Measurements from ENCODE around the gene SLC43A1.
A peak's percentile ranks its signal among the peaks of the same experiment; 100 is the strongest.

Gene SLC43A1

GRCh38 chr11:57515332-57516060, at the start of gene SLC43A1:
TSS of gene SLC43A1 (minus strand) at chr11:57515702. CDS start at chr11:57514111, 1,591 bp downstream.
- no peak within 1 kb of the TSS for H3K27ac ChIP-seq (ENCODE audit: low read depth, low read length)
- H3K4me3 ChIP-seq (ENCODE audit: low read depth in 1 of 5, low read length in 5 of 5), result peak within 1 kb of the TSS; percentile 88 to 92 (median 90)
- peaks cover 4 to 29% (median 25%) of the 10 kb centered on the region in 5 donors for H3K4me1 ChIP-seq (ENCODE audit: control insufficient read depth in 5 of 5, insufficient read depth in 5 of 5, low read length in 5 of 5)
- H3K9ac ChIP-seq (ENCODE audit: low read length in 5 of 5), result peak within 1 kb of the TSS; percentile 43 to 81 (median 74)
- H3K27me3 ChIP-seq (ENCODE audit: control insufficient read depth in 5 of 5, insufficient read depth in 4 of 5, low read length in 5 of 5), result no peaks in the 10 kb centered on the region
- H3K9me3 ChIP-seq (ENCODE audit: control insufficient read depth in 5 of 5, low read length in 5 of 5), result no peaks in the 10 kb centered on the region
- peaks cover 0 to 3% (median 0%) of the 10 kb centered on the region in 5 donors for H3K36me3 ChIP-seq (ENCODE audit: control insufficient read depth in 5 of 5, insufficient read depth in 5 of 5, low read length in 5 of 5)

- H3K4me1 ChIP-seq (ENCODE audit: control insufficient read depth in 5 of 5, insufficient read depth in 5 of 5, low read length in 5 of 5), result peaks cover 0 to 34% (median 21%) of the 10 kb centered on the region in 5 donors
- no peak overlapping the region for H3K9ac ChIP-seq (ENCODE audit: low read length in 5 of 5)
- H3K9me3 ChIP-seq (ENCODE audit: control insufficient read depth in 5 of 5, low read length in 5 of 5), result no peaks in the 10 kb centered on the region
- H3K27me3 ChIP-seq (ENCODE audit: control insufficient read depth in 5 of 5, insufficient read depth in 4 of 5, low read length in 5 of 5), result no peaks in the 10 kb centered on the region
- peaks cover 3 to 20% (median 18%) of the 10 kb centered on the region in 5 donors for H3K36me3 ChIP-seq (ENCODE audit: control insufficient read depth in 5 of 5, insufficient read depth in 5 of 5, low read length in 5 of 5)
- no peak overlapping the region for H3K27ac ChIP-seq (ENCODE audit: low read depth, low read length)
- H3K4me3 ChIP-seq (ENCODE audit: low read depth in 1 of 5, low read length in 5 of 5), result no peak overlapping the region
Measured at GRCh38 chr11:57562596-57562995, 47.1 kb upstream of the SLC43A1 start.

- Histone ChIP-seq H3K27me3 (ENCODE audit: control insufficient read depth in 5 of 5, insufficient read depth in 4 of 5, low read length in 5 of 5) (no peaks in the 10 kb centered on the region), H3K36me3 (ENCODE audit: control insufficient read depth in 5 of 5, insufficient read depth in 5 of 5, low read length in 5 of 5) (peaks cover 5 to 42% (median 32%) of the 10 kb centered on the region in 5 donors), H3K4me1 (ENCODE audit: control insufficient read depth in 5 of 5, insufficient read depth in 5 of 5, low read length in 5 of 5) (peaks cover 0 to 16% (median 0%) of the 10 kb centered on the region in 5 donors), H3K4me3 (ENCODE audit: low read depth in 1 of 5, low read length in 5 of 5) (no peak overlapping the region), H3K27ac (ENCODE audit: low read depth, low read length) (no peak overlapping the region), H3K9ac (ENCODE audit: low read length in 5 of 5) (no peak overlapping the region), H3K9me3 (ENCODE audit: control insufficient read depth in 5 of 5, low read length in 5 of 5) (no peaks in the 10 kb centered on the region)
Measured at GRCh38 chr11:57560146-57560545, 44.6 kb upstream of the SLC43A1 start.

- Histone ChIP-seq H3K27ac (ENCODE audit: low read depth, low read length) (no peak overlapping the region), H3K36me3 (ENCODE audit: control insufficient read depth in 5 of 5, insufficient read depth in 5 of 5, low read length in 5 of 5) (peaks cover 8 to 81% (median 66%) of the 10 kb centered on the region in 5 donors), H3K4me3 (ENCODE audit: low read depth in 1 of 5, low read length in 5 of 5) (no peak overlapping the region), H3K9ac (ENCODE audit: low read length in 5 of 5) (no peak overlapping the region), H3K9me3 (ENCODE audit: control insufficient read depth in 5 of 5, low read length in 5 of 5) (no peaks in the 10 kb centered on the region), H3K4me1 (ENCODE audit: control insufficient read depth in 5 of 5, insufficient read depth in 5 of 5, low read length in 5 of 5) (peaks cover 0 to 2% (median 0%) of the 10 kb centered on the region in 5 donors), H3K27me3 (ENCODE audit: control insufficient read depth in 5 of 5, insufficient read depth in 4 of 5, low read length in 5 of 5) (no peaks in the 10 kb centered on the region)
Measured at GRCh38 chr11:57556041-57556440, 40.5 kb upstream of the SLC43A1 start.

GRCh38 chr11:57555393-57555792, 39.9 kb upstream of the SLC43A1 start:
- H3K9ac ChIP-seq (ENCODE audit: low read length in 5 of 5), result no peak overlapping the region
- no peak overlapping the region for H3K27ac ChIP-seq (ENCODE audit: low read depth, low read length)
- H3K4me3 ChIP-seq (ENCODE audit: low read depth in 1 of 5, low read length in 5 of 5), result no peak overlapping the region
- H3K36me3 ChIP-seq (ENCODE audit: control insufficient read depth in 5 of 5, insufficient read depth in 5 of 5, low read length in 5 of 5), result peaks cover 10 to 88% (median 66%) of the 10 kb centered on the region in 5 donors
- H3K27me3 ChIP-seq (ENCODE audit: control insufficient read depth in 5 of 5, insufficient read depth in 4 of 5, low read length in 5 of 5), result no peaks in the 10 kb centered on the region
- no peaks in the 10 kb centered on the region for H3K4me1 ChIP-seq (ENCODE audit: control insufficient read depth in 5 of 5, insufficient read depth in 5 of 5, low read length in 5 of 5)
- H3K9me3 ChIP-seq (ENCODE audit: control insufficient read depth in 5 of 5, low read length in 5 of 5), result no peaks in the 10 kb centered on the region

GRCh38 chr11:57552479-57552878, 37.0 kb upstream of the SLC43A1 start:
- Histone ChIP-seq H3K9ac (ENCODE audit: low read length in 5 of 5) (no peak overlapping the region), H3K4me1 (ENCODE audit: control insufficient read depth in 5 of 5, insufficient read depth in 5 of 5, low read length in 5 of 5) (peaks cover 0 to 6% (median 2%) of the 10 kb centered on the region in 5 donors), H3K27ac (ENCODE audit: low read depth, low read length) (no peak overlapping the region), H3K36me3 (ENCODE audit: control insufficient read depth in 5 of 5, insufficient read depth in 5 of 5, low read length in 5 of 5) (peaks cover 7 to 86% (median 56%) of the 10 kb centered on the region in 5 donors), H3K27me3 (ENCODE audit: control insufficient read depth in 5 of 5, insufficient read depth in 4 of 5, low read length in 5 of 5) (no peaks in the 10 kb centered on the region), H3K4me3 (ENCODE audit: low read depth in 1 of 5, low read length in 5 of 5) (no peak overlapping the region), H3K9me3 (ENCODE audit: control insufficient read depth in 5 of 5, low read length in 5 of 5) (no peaks in the 10 kb centered on the region)

- Histone ChIP-seq H3K27ac (ENCODE audit: low read depth, low read length) (no peak overlapping the region), H3K9ac (ENCODE audit: low read length in 5 of 5) (no peak overlapping the region), H3K27me3 (ENCODE audit: control insufficient read depth in 5 of 5, insufficient read depth in 4 of 5, low read length in 5 of 5) (no peaks in the 10 kb centered on the region), H3K4me1 (ENCODE audit: control insufficient read depth in 5 of 5, insufficient read depth in 5 of 5, low read length in 5 of 5) (peaks cover 0 to 11% (median 2%) of the 10 kb centered on the region in 5 donors), H3K4me3 (ENCODE audit: low read depth in 1 of 5, low read length in 5 of 5) (no peak overlapping the region), H3K36me3 (ENCODE audit: control insufficient read depth in 5 of 5, insufficient read depth in 5 of 5, low read length in 5 of 5) (peaks cover 7 to 82% (median 55%) of the 10 kb centered on the region in 5 donors), H3K9me3 (ENCODE audit: control insufficient read depth in 5 of 5, low read length in 5 of 5) (no peaks in the 10 kb centered on the region)
Measured at GRCh38 chr11:57551941-57552340, 36.4 kb upstream of the SLC43A1 start.

GRCh38 chr11:57549983-57550382, 34.5 kb upstream of the SLC43A1 start:
- H3K9ac ChIP-seq (ENCODE audit: low read length in 5 of 5), result no peak overlapping the region
- no peaks in the 10 kb centered on the region for H3K9me3 ChIP-seq (ENCODE audit: control insufficient read depth in 5 of 5, low read length in 5 of 5)
- no peaks in the 10 kb centered on the region for H3K27me3 ChIP-seq (ENCODE audit: control insufficient read depth in 5 of 5, insufficient read depth in 4 of 5, low read length in 5 of 5)
- no peak overlapping the region for H3K27ac ChIP-seq (ENCODE audit: low read depth, low read length)
- H3K4me3 ChIP-seq (ENCODE audit: low read depth in 1 of 5, low read length in 5 of 5), result no peak overlapping the region
- H3K4me1 ChIP-seq (ENCODE audit: control insufficient read depth in 5 of 5, insufficient read depth in 5 of 5, low read length in 5 of 5), result peaks cover 0 to 11% (median 2%) of the 10 kb centered on the region in 5 donors
- peaks cover 4 to 66% (median 44%) of the 10 kb centered on the region in 5 donors for H3K36me3 ChIP-seq (ENCODE audit: control insufficient read depth in 5 of 5, insufficient read depth in 5 of 5, low read length in 5 of 5)

- H3K4me1 ChIP-seq (ENCODE audit: control insufficient read depth in 5 of 5, insufficient read depth in 5 of 5, low read length in 5 of 5), result peaks cover 0 to 18% (median 2%) of the 10 kb centered on the region in 5 donors
- peak overlapping the region in 2 of 5 donors; percentile 23 to 36 for H3K9ac ChIP-seq (ENCODE audit: low read length in 5 of 5)
- H3K4me3 ChIP-seq (ENCODE audit: low read depth in 1 of 5, low read length in 5 of 5), result no peak overlapping the region
- no peaks in the 10 kb centered on the region for H3K9me3 ChIP-seq (ENCODE audit: control insufficient read depth in 5 of 5, low read length in 5 of 5)
- peaks cover 0 to 5% (median 0%) of the 10 kb centered on the region in 5 donors for H3K27me3 ChIP-seq (ENCODE audit: control insufficient read depth in 5 of 5, insufficient read depth in 4 of 5, low read length in 5 of 5)
- H3K27ac ChIP-seq (ENCODE audit: low read depth, low read length), result no peak overlapping the region
- peaks cover 2 to 46% (median 27%) of the 10 kb centered on the region in 5 donors for H3K36me3 ChIP-seq (ENCODE audit: control insufficient read depth in 5 of 5, insufficient read depth in 5 of 5, low read length in 5 of 5)
Measured at GRCh38 chr11:57547854-57548377, 32.4 kb upstream of the SLC43A1 start.

GRCh38 chr11:57546869-57547475, 31.5 kb upstream of the SLC43A1 start:
- H3K4me3 ChIP-seq (ENCODE audit: low read depth in 1 of 5, low read length in 5 of 5), result no peak overlapping the region
- H3K27ac ChIP-seq (ENCODE audit: low read depth, low read length), result no peak overlapping the region
- peaks cover 0 to 5% (median 0%) of the 10 kb centered on the region in 5 donors for H3K27me3 ChIP-seq (ENCODE audit: control insufficient read depth in 5 of 5, insufficient read depth in 4 of 5, low read length in 5 of 5)
- H3K9ac ChIP-seq (ENCODE audit: low read length in 5 of 5), result no peak overlapping the region
- H3K4me1 ChIP-seq (ENCODE audit: control insufficient read depth in 5 of 5, insufficient read depth in 5 of 5, low read length in 5 of 5), result peaks cover 0 to 26% (median 2%) of the 10 kb centered on the region in 5 donors
- H3K9me3 ChIP-seq (ENCODE audit: control insufficient read depth in 5 of 5, low read length in 5 of 5), result no peaks in the 10 kb centered on the region
- H3K36me3 ChIP-seq (ENCODE audit: control insufficient read depth in 5 of 5, insufficient read depth in 5 of 5, low read length in 5 of 5), result peaks cover 2 to 36% (median 18%) of the 10 kb centered on the region in 5 donors

Measured in subcutaneous abdominal adipose tissue (tissue), 5 donors.